ENCODE data around the gene THSD7B.
"Not testable (repeated sequence)": the region's sequence is repeated elsewhere in the genome, so short reads cannot be mapped to it uniquely, and the experiment has no call there.

The THSD7B gene

GRCh38 chr2:136765256-136766072 is at the start of gene THSD7B:
TSS of gene THSD7B (plus strand) at chr2:136765545. CDS start at chr2:136882179, 116,634 bp downstream.
- DNase-seq, result peak; percentile 12

- DNase-seq, result no peak
Observed at GRCh38 chr2:136718273-136718672, 47.1 kb upstream of the THSD7B start.

- DNase-seq, result no peak
Observed at GRCh38 chr2:136727973-136728699, 37.2 kb upstream of the THSD7B start.

- no peak for DNase-seq
Observed at GRCh38 chr2:136736236-136736635, 29.1 kb upstream of the THSD7B start.

GRCh38 chr2:136738044-136738443 is 27.3 kb upstream of the THSD7B start:
- DNase-seq, result no peak

- no peak for DNase-seq
Observed at GRCh38 chr2:136741471-136741870, 23.9 kb upstream of the THSD7B start.

GRCh38 chr2:136750065-136750464 is 15.3 kb upstream of the THSD7B start:
- DNase-seq, result no peak

GRCh38 chr2:136751406-136751805 is 13.9 kb upstream of the THSD7B start:
- DNase-seq, result no peak

GRCh38 chr2:136758504-136758903 is 6.8 kb upstream of the THSD7B start:
- not testable (repeated sequence) for DNase-seq

- peak; percentile 59 for DNase-seq
Observed at GRCh38 chr2:136764452-136765255, 691 bp upstream of the THSD7B start.

GRCh38 chr2:136766073-136766404 is 694 bp downstream of the THSD7B start:
- peak; percentile 12 for DNase-seq

- no peak for DNase-seq
Observed at GRCh38 chr2:136767030-136767429, 1.7 kb downstream of the THSD7B start.

GRCh38 chr2:136769871-136770270 is 4.5 kb downstream of the THSD7B start:
- DNase-seq, result no peak

GRCh38 chr2:136770384-136770783 is 5.0 kb downstream of the THSD7B start:
- no peak for DNase-seq

- DNase-seq, result no peak
Observed at GRCh38 chr2:136777391-136777790, 12.0 kb downstream of the THSD7B start.

GRCh38 chr2:136783856-136784255 is 18.5 kb downstream of the THSD7B start:
- no peak for DNase-seq

GRCh38 chr2:136785215-136785614 is 19.9 kb downstream of the THSD7B start:
- DNase-seq, result no peak

GRCh38 chr2:136787970-136788369 is 22.6 kb downstream of the THSD7B start:
- DNase-seq, result no peak

GRCh38 chr2:136796339-136796738 is 31.0 kb downstream of the THSD7B start:
- DNase-seq, result no peak

- no peak for DNase-seq
Observed at GRCh38 chr2:136798766-136799165, 33.4 kb downstream of the THSD7B start.

- no peak for DNase-seq
Observed at GRCh38 chr2:136801661-136802060, 36.3 kb downstream of the THSD7B start.

- DNase-seq, result no peak
Observed at GRCh38 chr2:136809998-136810397, 44.7 kb downstream of the THSD7B start.

- DNase-seq, result no peak
Observed at GRCh38 chr2:136818839-136819238, 53.5 kb downstream of the THSD7B start.

- DNase-seq, result no peak
Observed at GRCh38 chr2:136823291-136823690, 57.9 kb downstream of the THSD7B start.

Data from DMS53 (cell line).